Anterior cingulate cortex (tissue), 58 donors: ENCODE measurements around the gene MMP25.
A peak's percentile ranks its signal among the peaks of the same experiment; 100 is the strongest.

Experiments
- DNase-seq, 58 donors: peaks; one replicate each; lab custom pipeline; 2025; lab: John Stamatoyannopoulos, UW

Gene MMP25

GRCh38 chr16:3088450-3088849 is 42.1 kb downstream of the MMP25 start:
- no peak for DNase-seq

DNA sequence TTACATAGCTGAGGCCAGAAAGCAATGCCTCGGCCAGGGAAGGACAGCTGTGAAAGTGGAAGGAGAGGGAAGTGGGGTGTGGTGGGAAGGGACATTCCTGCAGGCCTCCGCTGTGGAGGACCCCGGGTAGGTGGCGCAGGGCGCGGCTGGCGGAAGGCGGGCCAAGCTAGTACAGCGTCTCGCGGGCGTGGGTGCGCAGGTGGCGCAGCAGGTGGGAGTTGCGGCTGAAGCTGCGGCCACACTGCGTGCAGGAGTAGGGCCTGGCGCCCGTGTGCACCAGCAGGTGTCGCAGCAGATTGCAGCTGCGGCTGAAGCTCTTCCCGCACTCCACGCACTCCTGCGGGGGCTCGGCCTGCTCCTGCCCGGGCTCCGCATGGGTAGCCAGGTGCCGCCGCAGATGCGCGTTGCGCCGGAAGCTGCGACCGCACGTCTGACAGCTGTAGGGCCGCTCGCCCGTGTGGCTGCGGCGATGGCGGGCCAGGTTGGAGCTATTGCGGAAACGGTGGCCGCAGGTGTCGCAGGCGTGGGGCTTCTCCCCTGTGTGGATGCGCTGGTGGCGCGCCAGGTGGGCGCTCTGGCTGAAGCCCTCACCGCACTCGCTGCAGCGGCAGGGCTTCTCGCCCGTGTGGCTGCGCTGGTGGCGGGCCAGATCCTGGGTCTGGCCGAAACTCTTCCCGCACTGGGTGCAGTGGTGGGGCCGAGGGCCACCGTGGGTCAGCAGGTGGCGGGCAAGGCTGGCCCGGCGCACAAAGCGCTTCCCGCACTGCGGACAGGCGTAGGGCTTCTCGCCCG is 42.8 kb downstream of the MMP25 start:
- DNase-seq = no peak

DNA sequence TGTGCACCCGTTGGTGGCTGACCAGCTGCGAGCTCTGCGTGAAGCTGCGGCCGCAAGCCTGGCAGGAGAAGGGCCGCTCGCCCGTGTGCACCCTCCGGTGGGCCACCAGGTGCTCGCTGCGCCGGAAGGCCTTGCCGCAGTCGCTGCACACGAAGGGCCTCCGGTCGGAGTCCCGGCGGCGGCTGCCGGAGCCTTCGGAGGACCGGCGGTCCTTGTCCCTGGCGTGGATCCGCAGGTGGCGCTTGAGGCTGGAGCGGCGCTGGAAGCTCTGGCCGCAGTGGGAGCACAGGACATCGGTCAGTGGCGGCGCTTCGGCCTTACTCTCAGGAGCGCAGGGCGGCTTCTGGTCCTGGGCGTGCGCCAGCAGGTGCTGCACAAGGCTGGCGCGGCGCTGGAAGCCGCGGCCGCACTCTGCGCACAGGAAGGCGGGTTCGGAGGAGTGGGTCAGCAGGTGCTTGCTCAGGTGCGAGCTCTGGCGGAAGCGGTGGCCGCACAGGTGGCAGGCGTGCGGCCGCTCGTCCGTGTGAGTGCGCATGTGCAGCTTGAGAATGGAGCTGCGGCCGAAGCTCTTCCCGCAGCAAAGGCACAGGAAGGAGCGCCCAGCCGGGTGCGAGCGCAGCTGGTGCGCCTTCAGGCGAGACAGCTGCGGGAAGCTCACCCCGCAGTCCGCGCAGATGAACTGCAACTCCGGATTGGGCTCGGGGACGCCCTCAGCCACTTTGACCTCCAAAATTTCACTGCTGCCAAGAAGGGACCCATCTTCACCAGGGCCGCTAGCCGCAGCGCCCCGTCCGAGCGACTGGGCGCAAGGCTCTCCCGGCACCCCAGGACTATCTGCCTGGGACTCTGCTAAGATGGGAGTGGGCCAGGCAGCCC is 43.6 kb downstream of the MMP25 start:
- no peak for DNase-seq

- no peak for DNase-seq
Measured at GRCh38 chr16:3091551-3091950, 45.2 kb downstream of the MMP25 start.

- DNase-seq = peak in 1 of 58 donors; percentile 7
Measured at GRCh38 chr16:3092501-3092941, 46.2 kb downstream of the MMP25 start.

DNA sequence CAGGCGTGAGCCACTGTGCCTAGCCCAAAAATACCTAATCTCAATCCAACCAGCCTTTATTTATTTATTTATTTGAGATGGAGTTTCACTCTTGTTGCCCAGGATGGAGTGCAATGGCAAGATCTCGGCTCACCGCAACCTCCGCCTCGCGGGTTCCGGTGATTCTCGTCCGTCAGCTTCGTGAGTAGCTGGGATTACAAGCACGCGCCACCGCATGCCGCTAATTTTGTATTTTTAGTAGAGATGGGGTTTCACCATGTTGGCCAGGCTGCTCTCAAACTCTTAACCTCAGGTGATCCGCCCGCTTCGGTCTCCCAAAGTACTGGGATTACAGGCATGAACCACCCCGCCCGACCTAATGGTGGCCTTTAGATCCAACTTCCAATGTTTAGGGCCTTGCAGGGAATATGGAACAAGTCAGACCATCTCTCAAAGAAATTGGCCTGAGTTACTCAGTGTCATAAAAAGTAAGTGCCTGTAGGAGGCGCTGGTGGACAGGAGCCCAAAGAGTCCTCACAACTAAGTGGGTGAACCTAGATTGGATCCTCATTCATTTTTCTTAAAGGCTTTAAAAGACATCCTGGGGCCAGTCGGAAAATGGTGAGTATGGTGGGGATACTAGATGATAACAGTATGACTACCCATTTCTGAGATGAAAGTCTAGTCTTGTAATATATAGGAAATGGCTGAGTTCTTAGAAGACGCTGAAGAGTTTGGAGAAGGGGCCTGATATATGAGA is 48.1 kb downstream of the MMP25 start:
- no peak for DNase-seq

GRCh38 chr16:3095869-3096268 is 49.5 kb downstream of the MMP25 start:
- no peak for DNase-seq

- no peak for DNase-seq
Measured at GRCh38 chr16:3096362-3096761, 50.0 kb downstream of the MMP25 start.

DNA sequence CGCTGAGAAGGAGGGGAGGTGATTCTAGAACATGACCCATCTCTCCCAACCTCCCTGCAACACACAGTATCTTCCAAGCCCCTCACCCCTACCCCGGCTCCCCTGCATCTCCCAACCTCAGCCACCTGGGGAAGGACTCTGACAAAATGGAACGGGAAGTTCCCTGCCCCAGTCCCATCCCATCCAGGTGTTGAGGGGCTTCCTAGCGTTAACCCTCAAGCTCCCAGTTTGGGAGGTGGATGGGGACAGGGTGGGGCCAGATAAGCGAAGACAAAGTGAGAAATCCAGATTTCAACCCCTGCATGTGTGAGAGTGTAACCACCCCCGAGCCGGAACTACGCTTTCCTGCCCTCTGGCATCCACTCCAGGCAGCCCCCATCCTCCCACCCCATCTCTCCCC is 50.9 kb downstream of the MMP25 start:
- no peak for DNase-seq

DNA sequence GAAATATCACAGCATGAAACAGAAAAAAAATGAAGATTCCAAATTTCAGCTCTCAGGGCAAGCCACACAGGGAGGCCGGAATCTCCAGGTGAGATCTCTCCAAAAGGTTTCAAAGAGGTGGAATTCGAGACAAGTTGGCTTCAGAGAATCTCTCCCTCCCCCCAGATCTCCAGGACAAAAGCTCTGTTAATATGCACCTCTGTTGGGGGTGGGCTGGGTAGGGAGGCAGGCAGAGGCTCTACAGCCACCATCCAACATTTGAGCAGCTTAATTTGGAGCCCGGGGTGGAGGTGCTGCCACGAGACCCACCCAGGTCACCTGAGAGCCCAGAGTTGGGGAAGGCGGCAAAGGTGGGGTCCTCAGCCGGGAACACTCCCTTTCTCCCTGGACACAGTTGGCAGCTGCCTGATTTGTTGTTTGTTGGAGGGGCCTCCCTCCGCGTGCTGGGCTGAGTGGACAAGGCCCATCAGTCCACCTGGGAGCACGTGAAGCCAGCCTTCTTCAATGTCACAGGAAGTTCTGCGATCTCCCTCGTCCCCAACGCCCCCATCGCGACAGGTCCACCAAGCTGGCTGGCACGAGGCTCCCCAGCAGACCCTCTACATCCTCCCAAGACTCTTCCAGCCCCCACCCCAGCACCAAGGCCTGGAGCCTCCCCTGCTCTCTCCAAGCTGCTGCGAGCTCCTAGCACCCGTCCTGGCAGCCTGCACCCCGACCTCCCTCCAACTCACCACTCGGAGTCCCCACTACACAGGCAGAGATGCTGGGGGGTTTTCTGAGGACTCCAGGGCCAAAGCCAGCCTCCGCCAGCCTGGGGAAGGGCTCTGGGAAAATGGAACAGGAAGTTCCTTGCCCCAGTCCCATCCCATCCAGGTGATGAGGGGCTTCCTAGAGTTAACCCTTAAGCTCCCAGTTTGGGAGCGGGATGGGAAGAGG is 52.4 kb downstream of the MMP25 start, which contains the start of gene ZSCAN10:
ZSCAN10 (minus strand) TSS at position 836 of the 936 bp plus-strand sequence. CDS start 6,357 bp downstream, outside the sequence.
- no peak for DNase-seq

DNA sequence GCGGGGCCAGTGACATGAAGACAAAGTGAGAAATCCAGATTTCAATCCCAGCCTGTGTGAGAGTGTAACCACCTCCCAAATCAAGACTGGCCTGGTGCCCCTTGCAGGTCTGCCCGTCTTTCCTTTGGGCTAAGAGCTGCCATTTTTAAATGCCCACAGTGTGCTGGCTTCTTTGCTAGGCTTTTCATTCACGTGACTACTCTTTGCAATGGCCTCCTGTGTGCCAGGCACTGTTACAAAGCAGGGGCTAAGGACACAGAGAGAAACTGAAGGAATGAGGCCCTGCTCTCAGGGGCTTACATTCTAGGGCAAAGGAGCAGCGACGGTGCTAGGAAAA is 53.0 kb downstream of the MMP25 start:
- DNase-seq = no peak

DNA sequence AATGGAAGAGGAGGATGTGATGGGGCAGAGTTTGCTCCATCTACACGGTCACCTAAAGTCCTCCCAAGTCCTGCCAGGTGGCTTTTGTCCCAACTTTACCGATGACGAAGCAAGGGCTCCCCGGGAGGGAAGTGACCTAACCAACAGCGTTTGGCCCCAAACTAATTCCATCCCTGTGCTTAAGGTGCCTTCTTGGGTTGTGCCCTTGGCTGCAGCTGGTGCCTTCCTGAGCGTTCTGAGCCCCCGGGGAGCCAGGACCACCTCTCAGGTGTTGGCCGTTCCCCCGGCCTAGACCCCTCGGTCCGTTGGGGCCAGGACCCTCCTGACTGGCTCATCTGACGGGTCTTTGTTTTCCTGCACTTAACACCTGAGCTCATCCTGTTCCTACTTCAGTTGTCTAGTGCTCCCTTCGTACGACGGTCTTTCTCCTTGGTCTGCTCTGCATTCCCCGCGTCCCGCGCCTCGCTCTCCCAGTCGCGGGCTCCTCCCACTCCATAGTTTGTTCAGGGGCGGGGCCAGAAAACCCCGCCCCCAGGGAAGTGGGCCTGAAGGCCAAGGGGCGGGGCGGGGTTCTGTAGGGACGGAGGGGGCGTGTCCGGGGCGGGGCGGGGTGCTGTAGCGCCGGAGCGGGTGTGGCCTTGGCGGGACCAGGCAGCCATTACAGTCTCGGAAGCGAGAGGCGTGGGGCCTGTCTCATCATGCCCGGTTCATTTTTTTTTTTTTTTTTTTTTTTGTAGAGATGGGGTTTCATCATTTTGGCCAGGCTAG is 53.6 kb downstream of the MMP25 start:
- peak in 42 of 58 donors; percentile 5 to 66 (median 32) for DNase-seq

GRCh38 chr16:3101018-3101840 is 54.9 kb downstream of the MMP25 start:
- DNase-seq = no peak

DNA sequence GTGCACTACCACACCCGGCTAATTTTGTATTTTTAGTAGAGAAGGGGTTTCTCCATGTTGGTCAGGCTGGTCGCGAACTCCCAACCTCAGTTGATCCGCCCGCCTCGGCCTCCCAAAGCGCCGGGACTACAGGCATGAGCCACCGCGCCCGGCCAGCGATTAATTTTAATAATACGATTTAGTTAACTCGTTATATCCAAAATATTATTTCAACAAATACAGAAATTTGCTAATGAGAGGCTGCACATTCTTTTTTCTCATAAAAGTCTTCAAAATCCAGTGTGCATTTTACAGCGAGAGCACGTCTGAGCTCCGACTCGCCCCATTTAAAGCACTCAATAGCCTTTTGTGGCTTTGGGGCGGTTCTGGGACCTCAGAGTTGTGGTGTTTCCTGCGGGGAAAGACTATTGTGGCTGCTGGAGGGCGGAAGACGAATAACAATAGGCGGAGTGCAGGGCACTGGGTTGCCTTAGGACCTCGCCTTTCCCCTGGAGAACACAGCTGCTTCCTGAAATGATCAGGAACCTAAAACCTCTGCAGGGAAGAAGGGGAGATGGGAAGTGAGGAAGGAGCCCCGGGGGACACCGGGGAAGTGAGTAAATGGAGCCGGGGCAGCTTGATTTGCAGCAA is 55.6 kb downstream of the MMP25 start:
- no peak for DNase-seq

- DNase-seq = peak; percentile 31 to 95 (median 85)
Measured at GRCh38 chr16:3106205-3106928, 60.0 kb downstream of the MMP25 start.
